PC-9 (cell line): ENCODE results near the gene PITPNM3. TPM values are rescaled to one million over a fixed set of nuclear protein-coding genes. Genes with fewer than 3 reads are reported as not detected.

Source experiments
- BruUV-seq: library from RNA; stranded (reverse); fragments of 400-500 nt; replicated peaks from 2 replicates; lab custom pipeline; 2021; lab: Mats Ljungman, UMichigan
- CTCF ChIA-PET: fragments of 300-600 bp; sonication (Branson Sonifier 250); formaldehyde crosslinking; loops from one replicate; lab custom pipeline; 2022; ENCODE audit warnings: antibody characterized with exemption; lab: Charles Lee
- POLR2A ChIA-PET: fragments of 300-600 bp; sonication (Branson Sonifier 250); formaldehyde crosslinking; loops from one replicate; lab custom pipeline; 2022; ENCODE audit warnings: antibody characterized with exemption; ENCODE audit not compliant: unreplicated experiment; lab: Charles Lee
- DNase-seq, 2 experiments: peaks; one replicate each; pipeline versions ENCODE4 v3.0.0 to v3.0.0-alpha.2; 2015 to 2022; ENCODE audit warnings: mixed read lengths in 1 of 2
- H2AFZ ChIP-seq: fragments of 200-600 bp; sonication (generic); 2 replicates; pipeline ENCODE4 v1.8.1; 2017; ENCODE audit warnings: antibody characterized with exemption
- H3F3A ChIP-seq: fragments of 200-600 bp; sonication (generic); 2 replicates; pipeline ENCODE4 v1.8.1; 2017; ENCODE audit warnings: antibody characterized with exemption, mild to moderate bottlenecking, low read depth; ENCODE audit not compliant: insufficient read depth
- H3K27ac ChIP-seq: fragments of 200-600 bp; sonication (generic); 2 replicates; pipeline ENCODE4 v1.6.1; 2016; ENCODE audit warnings: mixed run types
- H3K27me3 ChIP-seq: fragments of 200-600 bp; sonication (generic); 2 replicates; pipeline ENCODE4 v1.6.1; 2016; ENCODE audit warnings: low read depth, mixed run types; ENCODE audit not compliant: insufficient read depth
- H3K36me3 ChIP-seq: fragments of 200-600 bp; sonication (generic); 2 replicates; pipeline ENCODE4 v1.6.1; 2016; ENCODE audit warnings: low read depth, mixed run types
- H3K4me1 ChIP-seq: fragments of 200-600 bp; sonication (generic); replicated peaks from 2 replicates; pipeline ENCODE4 v1.6.1; 2016; ENCODE audit warnings: mixed run types; ENCODE audit not compliant: insufficient read depth
- H3K4me2 ChIP-seq: fragments of 200-600 bp; sonication (generic); 2 replicates; pipeline ENCODE4 v1.6.1; 2017; ENCODE audit warnings: mixed run types
- H3K4me3 ChIP-seq: fragments of 200-600 bp; sonication (generic); 2 replicates; pipeline ENCODE4 v1.6.1; 2016; ENCODE audit warnings: mixed run types
- H3K79me2 ChIP-seq: fragments of 200-600 bp; sonication (generic); 2 replicates; pipeline ENCODE4 v1.6.1; 2017; ENCODE audit warnings: low read depth, mixed run types
- H3K9me2 ChIP-seq: fragments of 200-600 bp; sonication (generic); 2 replicates; pipeline ENCODE4 v1.8.1; 2017; ENCODE audit warnings: mild to moderate bottlenecking; ENCODE audit not compliant: insufficient read depth
- H3K9me3 ChIP-seq: fragments of 200-600 bp; sonication (generic); 2 replicates; pipeline ENCODE4 v1.8.1; 2016; ENCODE audit warnings: low read depth; ENCODE audit not compliant: insufficient read depth
- H4K20me1 ChIP-seq: fragments of 200-600 bp; sonication (generic); 2 replicates; pipeline ENCODE4 v1.8.1; 2017; ENCODE audit not compliant: insufficient read depth
- CTCF ChIP-seq: fragments of 200-600 bp; sonication (generic); conservative IDR thresholded peaks from 2 replicates; pipeline ENCODE4 v1.6.1; 2017; ENCODE audit warnings: mixed run types, antibody characterized with exemption, mild to moderate bottlenecking, moderate library complexity
- EZH2 ChIP-seq: fragments of 200-600 bp; sonication (generic); IDR thresholded peaks from 2 replicates; pipeline ENCODE4 v1.8.0; 2017; ENCODE audit warnings: antibody characterized with exemption, low read depth
- intact Hi-C: fragments of 100-400 bp; cut with micrococcal nuclease; formaldehyde crosslinking; loops from one replicate; pipeline ENCODE4 v1.10.0; 2022; ENCODE audit not compliant: unreplicated experiment
- total RNA-seq: library from RNA; stranded (reverse); gene quantifications from 2 replicates; pipeline ENCODE4 v1.2.3, GENCODE V29; 2021

The PITPNM3 gene
- total RNA-seq, 1 experiment from 2014 or later = 16.9 TPM

- no peaks in the 10 kb centered on the region for H3K9me3 ChIP-seq
- no peaks in the 10 kb centered on the region for H3K79me2 ChIP-seq
- H3K36me3 ChIP-seq = no peaks in the 10 kb centered on the region
- no peaks in the 10 kb centered on the region for H4K20me1 ChIP-seq
- no peaks in the 10 kb centered on the region for H3K27me3 ChIP-seq
- no TSS peak for BruUV-seq
- H3K27ac ChIP-seq = no peak overlapping the region
- no peaks in the 10 kb centered on the region for H3K9me2 ChIP-seq
- H3K4me1 ChIP-seq = peaks cover 56% of the 10 kb centered on the region
- peak overlapping the region; percentile 69 for H3K4me3 ChIP-seq
- peak; percentile 50 to 53 for DNase-seq
- peaks cover 42% of the 10 kb centered on the region for H3F3A ChIP-seq
- peak overlapping the region; percentile 86 for H2AFZ ChIP-seq
- ChIA-PET CTCF (interaction anchor here (0.6 to 1.2 kb wide), 3 partner anchors 36 to 82 kb away, joined by 3 to 7 read pairs (median 4); no protein-coding TSS in a partner anchor), POLR2A (interaction anchor here (0.6 to 0.7 kb wide), 4 partner anchors 9 to 1079 kb away, joined by 3 to 6 read pairs (median 3); no protein-coding TSS in a partner anchor)
- no peak for TF ChIP-seq EZH2
- TF ChIP-seq CTCF = no peak
- intact Hi-C loops = loop anchor here (2.0 kb wide), 1 partner anchor 53 kb away; no protein-coding TSS in a partner anchor
- H3K4me2 ChIP-seq = peak overlapping the region; percentile 98
These were observed 829 bp downstream of the PITPNM3 start for GRCh38 chr17:6555331-6556120.

- Histone ChIP-seq H3K79me2 (no peaks in the 10 kb centered on the region), H3K4me1 (peaks cover 57% of the 10 kb centered on the region), H3F3A (peaks cover 43% of the 10 kb centered on the region), H3K36me3 (no peaks in the 10 kb centered on the region), H4K20me1 (no peaks in the 10 kb centered on the region), H3K27ac (no peak overlapping the region), H3K9me3 (no peaks in the 10 kb centered on the region), H3K9me2 (no peaks in the 10 kb centered on the region), H3K27me3 (no peaks in the 10 kb centered on the region), H3K4me3 (no peak overlapping the region; the same call in 1 of the 2 replicates), H3K4me2 (peak overlapping the region; percentile 98), H2AFZ (no peak overlapping the region)
- ChIA-PET CTCF (interaction anchor here (0.6 to 1.2 kb wide), 3 partner anchors 36 to 81 kb away, joined by 3 to 7 read pairs (median 4); no protein-coding TSS in a partner anchor), POLR2A (interaction anchor here (0.6 kb wide), 1 partner anchor 83 kb away, joined by 3 read pairs; no protein-coding TSS in a partner anchor)
- TF ChIP-seq EZH2 (no peak), CTCF (no peak)
- BruUV-seq = TSS peak; percentile 8
- intact Hi-C loops = no loop called here
- DNase-seq = no peak
These were observed 1.5 kb downstream of the PITPNM3 start for GRCh38 chr17:6554871-6555330.

GRCh38 chr17:6554342-6554741 is 2.0 kb downstream of the PITPNM3 start:
- no peak overlapping the region for H3K4me2 ChIP-seq

More at GRCh38 chr17:6554342-6554741, 2.0 kb downstream of the PITPNM3 start:
- TF ChIP-seq EZH2 (no peak), CTCF (no peak)
- ChIA-PET CTCF (interaction anchor here (1.2 kb wide), 1 partner anchor 81 kb away, joined by 4 read pairs; no protein-coding TSS in a partner anchor), POLR2A (no interaction called here)
- Histone ChIP-seq H3K9me2 (no peaks in the 10 kb centered on the region), H3F3A (peaks cover 43% of the 10 kb centered on the region), H3K27me3 (no peaks in the 10 kb centered on the region), H3K4me1 (peaks cover 57% of the 10 kb centered on the region), H3K9me3 (no peaks in the 10 kb centered on the region), H4K20me1 (no peaks in the 10 kb centered on the region), H3K27ac (no peak overlapping the region), H3K36me3 (no peaks in the 10 kb centered on the region), H3K79me2 (no peaks in the 10 kb centered on the region), H2AFZ (no peak overlapping the region), H3K4me3 (no peak overlapping the region)
- BruUV-seq = no TSS peak
- no peak for DNase-seq
- intact Hi-C loops = no loop called here
